Left cardiac atrium (tissue), 4 donors: ENCODE results near the gene SLC25A12. TPM values are rescaled to one million over a fixed set of nuclear protein-coding genes. Genes with fewer than 3 reads are reported as not detected.
"Not testable (repeated sequence)": the region's sequence is repeated elsewhere in the genome, so short reads cannot be mapped to it uniquely, and the experiment has no call there.

Experiments used
- ATAC-seq, 2 donors: fragments of 200-7000 bp; cut with Tn5 transposase; one replicate each; pipeline ENCODE4 v1.9.1; 2020; ENCODE audit warnings: mild to moderate bottlenecking in 2 of 2, moderate library complexity in 2 of 2
- DNase-seq: peaks from one replicate; pipeline ENCODE4 v3.0.0-alpha.2; 2020
- intact Hi-C, 2 donors: fragments of 100-400 bp; cut with DNase I; formaldehyde crosslinking; loops; one replicate each; pipeline versions ENCODE4 v1.14.1 to v1.15.1; 2022 to 2023
- long read RNA-seq: library from polyadenylated mRNA; unstranded; transcript quantifications from one replicate; pipeline ENCODE4 v2.0.0, GENCODE V29; 2021
- total RNA-seq, 2 donors: library from RNA; stranded (reverse); fragmentation: NEBNext Ultra II Directional; extraction: Animal tissue kit (Norgen Biotek cat#: 25700); gene quantifications; one replicate each; pipeline ENCODE4 v1.2.1, GENCODE V29; 2021
- donor health status: DM: no; HTN: yes; CAD: no.
- donor health status: DM: no; HTN: yes; CAD: no; lungs with severe emphysema.
- donor health status: DM: yes; HTN: yes; CAD: no.
- donor health status: Dilated cardiomyopathy.

Gene SLC25A12
- total RNA-seq: 100 to 1,000 TPM in 1 of 2 donors, 10 to 100 TPM in 1; 65.6 to 101 TPM
- long read RNA-seq, transcript SLC25A12-202 (18 exons, 2,979 nt): major isoform, 174 of 210 reads
- long read RNA-seq, partial matches to known transcripts: 16 of 210 reads
- long read RNA-seq, other reads (novel, unspliced or antisense): 19 of 210 reads

GRCh38 chr2:171893824-171894611 lies at the start of gene SLC25A12:
TSS of gene SLC25A12 (minus strand) at chr2:171894244. CDS start at chr2:171894214, 30 bp downstream.
- DNase-seq (peak; percentile 88), ATAC-seq (peak; percentile 99)
- intact Hi-C loops: no loop called here

DNA sequence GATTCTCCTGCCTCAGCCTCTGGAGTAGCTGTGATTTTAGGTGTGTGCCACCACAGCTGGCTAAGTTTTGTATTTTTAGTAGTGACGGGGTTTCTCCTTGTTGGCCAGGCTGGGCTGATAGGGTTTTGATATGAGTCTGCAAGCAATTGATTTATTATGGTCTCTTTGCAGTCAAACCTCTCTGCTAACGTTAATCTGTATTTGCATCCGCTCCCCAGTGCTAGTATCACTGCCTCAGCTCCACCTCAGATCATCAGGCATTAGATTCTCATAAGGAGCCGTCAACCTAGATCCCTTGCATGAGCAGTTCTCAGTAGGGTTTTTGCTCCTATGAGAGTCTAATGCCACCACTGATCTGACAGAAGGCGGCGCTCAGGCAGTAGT lies 47.3 kb upstream of the SLC25A12 start:
- no peak for ATAC-seq
- intact Hi-C loops: no loop called here
- DNase-seq: no peak

DNA sequence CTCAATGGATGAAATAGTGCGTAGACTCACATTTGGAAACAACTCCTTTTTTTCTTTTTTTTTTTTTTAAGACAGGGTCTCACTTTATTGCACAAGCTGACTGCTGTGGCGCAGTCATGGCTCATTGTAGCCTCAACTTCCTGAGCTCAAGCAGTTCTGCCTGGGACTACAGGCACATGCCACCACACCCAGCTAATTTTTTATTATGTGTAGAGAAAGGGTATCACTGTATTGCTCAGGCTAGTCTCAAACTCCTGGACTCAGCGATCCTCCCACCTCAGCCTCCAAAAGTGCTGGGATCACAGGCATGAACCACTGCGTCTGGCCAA lies 45.7 kb upstream of the SLC25A12 start:
- no peak for DNase-seq
- intact Hi-C loops: no loop called here
- no peak for ATAC-seq

GRCh38 chr2:171939058-171939742 lies 45.2 kb upstream of the SLC25A12 start:
- DNase-seq: no peak
- ATAC-seq: no peak
- intact Hi-C loops: no loop called here

DNA sequence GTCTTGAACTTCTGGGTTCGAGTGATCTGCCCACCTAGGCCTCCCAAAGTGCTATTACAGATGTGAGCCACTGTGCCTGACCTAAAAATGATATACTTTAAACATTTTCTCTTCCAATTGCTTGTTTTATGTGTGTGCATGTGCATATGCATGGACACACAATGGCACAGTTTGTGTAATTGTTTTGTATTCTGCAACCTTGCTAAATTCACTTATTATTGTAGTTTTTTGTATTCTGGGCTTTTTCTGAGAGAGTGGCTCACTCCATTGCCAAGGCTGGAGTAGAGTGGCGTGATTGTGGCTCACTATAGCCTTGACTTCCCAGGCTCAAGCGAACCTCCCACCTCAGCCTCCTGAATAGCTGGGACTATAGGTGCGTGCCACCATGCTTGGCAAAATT lies 36.3 kb upstream of the SLC25A12 start:
- DNase-seq (no peak), ATAC-seq (no peak)
- intact Hi-C loops: no loop called here

- intact Hi-C loops: no loop called here
- DNase-seq (no peak), ATAC-seq (no peak)
Observed at GRCh38 chr2:171924170-171924942, 30.3 kb upstream of the SLC25A12 start.

DNA sequence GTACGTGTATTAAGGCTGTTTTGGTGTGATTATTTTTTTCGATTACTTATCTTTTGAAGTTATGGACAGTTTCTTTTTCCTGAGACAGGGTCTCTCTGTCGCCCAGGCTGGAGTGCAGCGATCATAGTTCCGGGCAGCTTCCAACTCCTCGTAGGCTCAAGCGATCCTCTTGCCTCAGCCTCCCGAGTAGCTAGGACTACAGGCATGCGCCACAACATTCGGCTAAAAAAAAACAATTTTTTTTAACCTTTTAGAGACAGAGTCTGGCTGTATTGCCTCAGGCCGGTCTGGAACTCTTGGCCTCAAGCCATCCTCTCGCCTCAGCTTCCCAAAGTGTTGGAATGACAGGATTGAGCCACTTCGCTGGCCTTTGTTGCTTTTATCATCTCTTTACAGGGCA lies 29.2 kb upstream of the SLC25A12 start:
- intact Hi-C loops: no loop called here

GRCh38 chr2:171922230-171923022 lies 28.4 kb upstream of the SLC25A12 start, which contains the start of gene HAT1:
TSS of gene HAT1 (plus strand) at chr2:171922461. CDS start at chr2:171922501, 40 bp downstream.
- intact Hi-C loops: no loop called here

More for the DNA sequence above, 29.2 kb upstream of the SLC25A12 start:
- DNase-seq (peak; percentile 24), ATAC-seq (peak in 1 of 2 donors; percentile 29)

DNA sequence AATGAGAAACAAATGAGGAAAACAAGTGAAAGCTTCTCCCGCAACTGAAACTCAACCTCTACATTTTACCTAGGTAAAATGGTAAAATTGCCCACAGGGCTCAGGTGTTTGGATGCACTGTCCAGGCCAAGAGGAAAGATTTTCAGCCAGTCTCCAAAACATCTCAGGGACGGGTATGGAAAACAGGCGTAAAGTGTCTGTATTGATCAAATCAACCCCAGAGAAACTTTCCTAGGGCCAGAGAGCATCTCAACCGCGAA lies 27.9 kb upstream of the SLC25A12 start:
- ATAC-seq: no peak
- intact Hi-C loops: no loop called here
- DNase-seq: no peak

More at GRCh38 chr2:171922230-171923022, 28.4 kb upstream of the SLC25A12 start, which contains the start of gene HAT1:
- ATAC-seq (peak; percentile 100), DNase-seq (peak; percentile 98)

GRCh38 chr2:171919453-171919852 lies 25.4 kb upstream of the SLC25A12 start:
- intact Hi-C loops: no loop called here
- DNase-seq (no peak), ATAC-seq (no peak)

DNA sequence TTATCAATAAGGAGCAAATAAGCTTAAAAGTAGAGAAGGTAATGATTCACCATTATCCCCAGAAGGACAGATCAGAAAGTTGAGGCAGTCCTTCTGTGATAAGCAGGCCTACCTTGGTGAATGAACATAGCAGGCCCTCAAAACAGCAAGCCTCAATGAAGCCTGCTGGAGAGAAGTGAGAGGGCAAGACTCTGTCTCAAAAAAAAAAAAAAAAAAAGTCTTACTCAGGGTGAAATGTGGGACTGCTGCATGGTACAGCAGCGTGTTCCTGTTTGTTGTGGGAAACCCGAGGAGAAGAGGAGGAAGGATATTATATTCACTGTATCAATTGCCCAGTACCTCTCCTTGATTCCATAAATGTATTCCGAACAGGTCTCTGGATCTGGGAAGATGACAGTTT lies 19.5 kb upstream of the SLC25A12 start:
- intact Hi-C loops: no loop called here
- DNase-seq (no peak), ATAC-seq (no peak)

GRCh38 chr2:171910494-171910893 lies 16.4 kb upstream of the SLC25A12 start:
- ATAC-seq (no peak), DNase-seq (no peak)
- intact Hi-C loops: no loop called here

DNA sequence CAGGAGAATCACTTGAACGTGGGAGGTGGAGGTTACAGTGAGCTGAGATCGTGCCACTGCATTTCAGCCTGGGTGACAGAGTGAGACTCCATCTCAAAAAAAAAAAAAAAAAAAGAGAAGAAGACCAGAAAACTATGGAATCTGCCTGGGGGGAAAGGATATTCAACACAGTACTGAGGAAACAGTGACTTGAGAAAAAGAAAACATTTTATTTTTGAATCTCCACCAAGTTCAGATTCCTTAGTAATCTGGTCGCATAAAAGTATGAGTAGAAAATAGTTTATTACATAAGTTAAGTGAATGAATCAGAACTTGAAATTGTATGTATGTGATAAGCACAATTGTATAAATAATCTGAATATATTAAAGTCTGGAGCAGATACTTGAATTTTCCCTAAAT lies 15.2 kb upstream of the SLC25A12 start:
- DNase-seq (no peak), ATAC-seq (no peak)
- intact Hi-C loops: no loop called here

DNA sequence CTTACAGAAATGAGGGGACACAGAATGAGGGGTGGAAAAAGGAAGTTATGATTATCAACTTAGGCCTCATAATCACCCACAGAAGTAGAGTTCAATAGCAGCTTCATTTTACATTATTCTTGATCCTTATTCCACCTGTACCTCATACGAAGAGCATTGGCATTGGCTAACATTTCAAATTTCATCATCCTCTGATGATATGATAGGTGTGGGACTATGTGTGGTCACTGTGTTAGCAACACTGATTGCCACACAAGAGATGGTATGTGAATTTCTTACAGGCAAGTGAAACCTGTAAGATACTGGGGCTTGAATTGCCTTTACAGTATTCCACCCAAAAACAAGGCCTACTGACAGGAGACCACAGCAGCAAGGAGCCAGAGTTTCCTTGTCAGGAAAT lies 14.2 kb upstream of the SLC25A12 start:
- no peak for DNase-seq
- intact Hi-C loops: no loop called here
- ATAC-seq: no peak

GRCh38 chr2:171902840-171903420 lies 8.9 kb upstream of the SLC25A12 start:
- ATAC-seq: no peak
- intact Hi-C loops: no loop called here
- no peak for DNase-seq

DNA sequence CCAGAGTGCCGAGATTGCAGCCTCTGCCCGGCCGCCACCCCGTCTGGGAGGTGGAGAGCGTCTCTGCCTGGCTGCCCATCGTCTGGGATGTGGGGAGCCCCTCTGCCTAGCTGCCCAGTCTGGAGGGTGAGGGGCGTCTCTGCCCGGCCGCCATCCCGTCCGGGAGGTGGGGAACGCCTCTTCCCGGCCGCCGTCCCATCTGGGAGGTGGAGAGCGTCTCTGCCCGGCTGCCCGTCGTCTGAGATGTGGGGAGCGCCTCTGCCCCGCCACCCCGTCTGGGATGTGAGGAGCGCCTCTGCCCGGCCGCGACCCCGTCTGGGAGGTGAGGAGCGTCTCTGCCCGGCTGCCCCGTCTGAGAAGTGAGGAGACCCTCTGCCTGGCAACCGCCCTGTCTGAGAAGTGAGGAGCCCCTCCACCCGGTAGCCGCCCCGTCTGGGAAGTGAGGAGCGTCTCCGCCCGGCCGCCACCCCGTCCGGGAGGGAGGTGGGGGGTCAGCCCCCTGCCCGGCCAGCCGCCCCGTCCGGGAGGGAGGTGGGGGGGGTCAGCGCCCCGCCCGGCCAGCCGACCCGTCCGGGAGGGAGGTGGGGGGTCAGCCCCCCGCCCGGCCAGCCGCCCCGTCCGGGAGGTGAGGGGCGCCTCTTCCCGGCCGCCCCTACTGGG lies 5.7 kb upstream of the SLC25A12 start:
- ATAC-seq, intact Hi-C loops, DNase-seq: not testable (repeated sequence)

GRCh38 chr2:171895786-171896185 lies 1.7 kb upstream of the SLC25A12 start:
- no peak for ATAC-seq
- intact Hi-C loops: no loop called here
- no peak for DNase-seq

GRCh38 chr2:171894612-171894947 lies 536 bp upstream of the SLC25A12 start:
- ATAC-seq: no peak
- intact Hi-C loops: no loop called here
- DNase-seq: no peak
